Right renal cortex interstitium (tissue), 3 donors: ENCODE results near the gene FIP1L1. TPM values are rescaled to one million over a fixed set of nuclear protein-coding genes. Genes with fewer than 3 reads are reported as not detected.
"Not testable (repeated sequence)": the region's sequence is repeated elsewhere in the genome, so short reads cannot be mapped to it uniquely, and the experiment has no call there.

Experiments
- DNase-seq, 3 donors: peaks; one replicate each; pipeline ENCODE4 v3.0.0-alpha.2; 2013; ENCODE audit warnings: low read depth in 3 of 3, low spot score in 2 of 3
- polyA plus RNA-seq, 3 donors: library from polyadenylated mRNA; unstranded; fragments of 120-200 nt; gene quantifications; one replicate each; pipeline ENCODE4 v1.2.1, GENCODE V29; 2013; ENCODE audit not compliant: insufficient read length in 3 of 3

FIP1L1 gene
- polyA plus RNA-seq, 3 donors: 104 to 117 (median 112) TPM

- no peak for DNase-seq
Observed at GRCh38 chr4:53465891-53466290, 88.5 kb downstream of the FIP1L1 start.

GRCh38 chr4:53466576-53466975 is 89.1 kb downstream of the FIP1L1 start:
- DNase-seq: not testable (repeated sequence)

GRCh38 chr4:53476232-53477037 is 99.0 kb downstream of the FIP1L1 start:
- no peak for DNase-seq

- DNase-seq: no peak
Observed at GRCh38 chr4:53477038-53477565, 99.7 kb downstream of the FIP1L1 start.

GRCh38 chr4:53477636-53478035 is 100.2 kb downstream of the FIP1L1 start:
- DNase-seq: no peak

- no peak for DNase-seq
Observed at GRCh38 chr4:53478671-53479456, 101.4 kb downstream of the FIP1L1 start.

- no peak for DNase-seq
Observed at GRCh38 chr4:53479736-53480525, 102.5 kb downstream of the FIP1L1 start.

GRCh38 chr4:53480909-53481308 is 103.5 kb downstream of the FIP1L1 start:
- DNase-seq: no peak

- no peak for DNase-seq
Observed at GRCh38 chr4:53481586-53481985, 104.1 kb downstream of the FIP1L1 start.

- DNase-seq: no peak
Observed at GRCh38 chr4:53483250-53483649, 105.8 kb downstream of the FIP1L1 start.

GRCh38 chr4:53484911-53485657 is 107.6 kb downstream of the FIP1L1 start:
- no peak for DNase-seq

- no peak for DNase-seq
Observed at GRCh38 chr4:53485658-53486040, 108.2 kb downstream of the FIP1L1 start.

- no peak for DNase-seq
Observed at GRCh38 chr4:53487766-53488165, 110.3 kb downstream of the FIP1L1 start.

- no peak for DNase-seq
Observed at GRCh38 chr4:53489279-53489889, 111.9 kb downstream of the FIP1L1 start.

GRCh38 chr4:53490161-53490956 is 112.9 kb downstream of the FIP1L1 start:
- DNase-seq: no peak

GRCh38 chr4:53490965-53491622 is 113.7 kb downstream of the FIP1L1 start:
- DNase-seq: no peak

GRCh38 chr4:53494851-53495250 is 117.4 kb downstream of the FIP1L1 start:
- DNase-seq: no peak

- no peak for DNase-seq
Observed at GRCh38 chr4:53497487-53498244, 120.2 kb downstream of the FIP1L1 start.
